Retina (tissue), 1 donor: ENCODE measurements around the gene PTPRN2.
A peak's percentile ranks its signal among the peaks of the same experiment; 100 is the strongest.

Source experiments
- DNase-seq: peaks from one replicate; pipeline ENCODE4 v3.0.0-alpha.2; 2016

The PTPRN2 gene

GRCh38 chr7:158602905-158603772 is 15.5 kb upstream of the PTPRN2 start:
- DNase-seq = no peak

- DNase-seq = no peak
Measured at GRCh38 chr7:158602041-158602440, 14.4 kb upstream of the PTPRN2 start.

- no peak for DNase-seq
Measured at GRCh38 chr7:158601090-158601489, 13.5 kb upstream of the PTPRN2 start.

- no peak for DNase-seq
Measured at GRCh38 chr7:158596745-158597144, 9.1 kb upstream of the PTPRN2 start.

- no peak for DNase-seq
Measured at GRCh38 chr7:158596309-158596708, 8.7 kb upstream of the PTPRN2 start.

GRCh38 chr7:158595068-158595467 is 7.4 kb upstream of the PTPRN2 start:
- DNase-seq = peak; percentile 20

- no peak for DNase-seq
Measured at GRCh38 chr7:158592541-158592940, 4.9 kb upstream of the PTPRN2 start.

- no peak for DNase-seq
Measured at GRCh38 chr7:158591944-158592343, 4.3 kb upstream of the PTPRN2 start.

- DNase-seq = no peak
Measured at GRCh38 chr7:158590181-158590530, 2.5 kb upstream of the PTPRN2 start.

GRCh38 chr7:158589653-158590052 is 2.0 kb upstream of the PTPRN2 start:
- no peak for DNase-seq

- no peak for DNase-seq
Measured at GRCh38 chr7:158588878-158589442, 1.3 kb upstream of the PTPRN2 start.

GRCh38 chr7:158588085-158588877 is 658 bp upstream of the PTPRN2 start:
- peak; percentile 69 for DNase-seq

- DNase-seq = peak; percentile 47
Measured at GRCh38 chr7:158586499-158587161, 993 bp downstream of the PTPRN2 start.

- no peak for DNase-seq
Measured at GRCh38 chr7:158585721-158586498, 1.7 kb downstream of the PTPRN2 start.

- no peak for DNase-seq
Measured at GRCh38 chr7:158584407-158584806, 3.2 kb downstream of the PTPRN2 start.

GRCh38 chr7:158583810-158584209 is 3.8 kb downstream of the PTPRN2 start:
- DNase-seq = no peak

- DNase-seq = no peak
Measured at GRCh38 chr7:158583143-158583542, 4.5 kb downstream of the PTPRN2 start.

GRCh38 chr7:158582089-158582456 is 5.5 kb downstream of the PTPRN2 start:
- DNase-seq = no peak

- DNase-seq = no peak
Measured at GRCh38 chr7:158581440-158582088, 6.1 kb downstream of the PTPRN2 start.

- DNase-seq = no peak
Measured at GRCh38 chr7:158579662-158580646, 7.7 kb downstream of the PTPRN2 start.
